ENCODE measurements around the gene COL5A2. TPM values are rescaled to one million over a fixed set of nuclear protein-coding genes. Genes with fewer than 3 reads are reported as not detected.

Gene COL5A2
- total RNA-seq, 2 experiments from 2014 or later, result 0.32 to 0.50 TPM

DNA sequence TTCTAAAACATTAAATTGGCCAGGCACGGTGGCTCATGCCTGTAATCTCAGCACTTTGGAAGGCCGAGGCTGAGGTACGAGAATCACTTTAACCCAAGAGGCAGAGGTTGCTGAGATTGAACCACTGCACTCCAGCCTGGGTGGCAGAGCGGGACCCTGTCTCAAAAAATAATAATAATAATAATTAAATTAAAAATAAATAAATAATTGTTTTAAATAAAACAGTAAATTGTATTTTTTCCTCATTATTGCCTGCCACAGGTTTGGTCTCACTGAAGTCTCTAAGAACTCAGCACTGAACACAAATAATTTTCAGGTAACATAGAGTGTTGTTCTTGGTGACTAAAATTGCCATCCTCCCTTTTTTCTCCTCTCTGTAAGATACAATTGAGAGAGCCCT, 19.8 kb downstream of the COL5A2 start:
- Mint-ChIP-seq H3K4me1 (no peaks in the 10 kb centered on the region), H3K36me3 (ENCODE audit: low read depth) (no peaks in the 10 kb centered on the region), H3K27me3 (no peaks in the 10 kb centered on the region), H3K4me3 (no peak overlapping the region), H3K27ac (no peak overlapping the region), H3K9me3 (ENCODE audit: low read depth) (no peaks in the 10 kb centered on the region)
- ChIA-PET POLR2A (no interaction called here), CTCF (no interaction called here)
- DNase-seq (no peak), ATAC-seq (no peak)
- intact Hi-C loops (cut with DNase I, micrococcal nuclease), result no loop called here

DNA sequence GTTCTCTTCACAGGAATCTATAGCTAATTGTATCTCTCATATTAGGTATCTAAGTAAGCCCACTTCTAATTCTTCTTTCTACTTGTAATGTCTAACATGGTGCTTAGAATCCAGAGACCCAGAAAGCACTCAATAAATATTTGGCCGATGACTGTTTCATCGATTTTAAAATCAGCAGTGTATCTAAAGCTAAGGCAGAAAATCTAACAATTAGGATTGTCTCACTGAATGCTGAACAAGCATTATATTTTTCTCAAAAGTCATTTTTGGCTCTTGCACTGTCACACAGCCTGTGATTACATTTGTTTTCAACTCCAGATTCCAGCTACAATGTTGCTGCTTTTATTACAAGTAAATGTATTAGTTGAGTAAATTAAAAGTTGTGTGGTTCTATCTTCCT, 20.3 kb downstream of the COL5A2 start:
- no peaks in the 10 kb centered on the region for H3K4me1 Mint-ChIP-seq
- no peak overlapping the region for H3K4me3 Mint-ChIP-seq
- intact Hi-C loops (cut with DNase I, micrococcal nuclease), result no loop called here
- no peak overlapping the region for H3K27ac Mint-ChIP-seq
- no peaks in the 10 kb centered on the region for H3K36me3 Mint-ChIP-seq (ENCODE audit: low read depth)
- DNase-seq (no peak), ATAC-seq (no peak)
- H3K9me3 Mint-ChIP-seq (ENCODE audit: low read depth), result no peaks in the 10 kb centered on the region
- no peaks in the 10 kb centered on the region for H3K27me3 Mint-ChIP-seq
- CTCF ChIA-PET, result no interaction called here
- POLR2A ChIA-PET, result no interaction called here

DNA sequence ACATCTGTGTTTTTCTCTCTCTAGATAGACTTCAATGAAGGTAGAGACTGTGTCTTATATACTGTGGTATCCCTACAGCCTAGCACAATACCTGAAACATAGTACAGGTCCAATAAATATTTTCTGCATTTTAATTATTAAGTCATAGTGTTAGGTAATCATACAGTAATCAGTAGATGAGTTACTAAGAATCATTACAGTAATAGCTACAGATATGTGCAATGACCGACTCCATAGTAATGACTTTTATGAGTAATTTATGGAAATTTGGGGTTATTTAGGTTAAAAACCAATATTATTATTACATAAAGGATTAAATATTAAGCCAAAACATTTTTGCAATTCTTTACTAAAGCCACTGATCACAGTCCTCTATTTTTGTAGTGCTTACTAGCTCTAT, 21.6 kb downstream of the COL5A2 start:
- ChIA-PET CTCF (no interaction called here), POLR2A (no interaction called here)
- DNase-seq (no peak), ATAC-seq (no peak)
- no peaks in the 10 kb centered on the region for H3K27me3 Mint-ChIP-seq
- H3K9me3 Mint-ChIP-seq (ENCODE audit: low read depth), result no peaks in the 10 kb centered on the region
- H3K4me3 Mint-ChIP-seq, result no peak overlapping the region
- no peaks in the 10 kb centered on the region for H3K36me3 Mint-ChIP-seq (ENCODE audit: low read depth)
- no peak overlapping the region for H3K27ac Mint-ChIP-seq
- no peaks in the 10 kb centered on the region for H3K4me1 Mint-ChIP-seq
- intact Hi-C loops (cut with DNase I, micrococcal nuclease), result no loop called here

DNA sequence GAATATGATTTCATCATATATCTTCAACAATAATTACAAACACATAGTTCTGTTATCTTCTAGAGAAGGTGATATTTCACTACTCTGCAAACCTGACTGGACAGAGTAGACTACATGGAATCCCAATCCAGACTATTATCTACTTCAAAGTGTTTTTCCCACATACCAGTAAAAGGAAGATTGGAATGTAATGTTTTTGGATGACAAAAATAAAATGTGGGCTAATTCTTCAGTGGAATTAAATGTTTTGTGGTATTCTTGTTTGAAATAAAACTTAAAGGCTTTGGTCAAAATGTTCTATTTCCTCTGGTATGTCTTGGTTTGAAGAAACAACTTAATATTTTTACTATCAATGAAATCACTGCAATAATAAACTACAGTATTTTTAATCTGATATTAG, 22.1 kb downstream of the COL5A2 start:
- DNase-seq, result no peak
- Mint-ChIP-seq H3K27me3 (no peaks in the 10 kb centered on the region), H3K36me3 (ENCODE audit: low read depth) (no peaks in the 10 kb centered on the region), H3K4me1 (no peaks in the 10 kb centered on the region), H3K9me3 (ENCODE audit: low read depth) (no peaks in the 10 kb centered on the region), H3K27ac (no peak overlapping the region), H3K4me3 (no peak overlapping the region)
- no peak for ATAC-seq
- ChIA-PET POLR2A (no interaction called here), CTCF (interaction anchor here (1.0 kb wide), 1 partner anchor 14 kb away, joined by 4 read pairs; no protein-coding TSS in a partner anchor)
- intact Hi-C loops (cut with DNase I, micrococcal nuclease), result no loop called here

DNA sequence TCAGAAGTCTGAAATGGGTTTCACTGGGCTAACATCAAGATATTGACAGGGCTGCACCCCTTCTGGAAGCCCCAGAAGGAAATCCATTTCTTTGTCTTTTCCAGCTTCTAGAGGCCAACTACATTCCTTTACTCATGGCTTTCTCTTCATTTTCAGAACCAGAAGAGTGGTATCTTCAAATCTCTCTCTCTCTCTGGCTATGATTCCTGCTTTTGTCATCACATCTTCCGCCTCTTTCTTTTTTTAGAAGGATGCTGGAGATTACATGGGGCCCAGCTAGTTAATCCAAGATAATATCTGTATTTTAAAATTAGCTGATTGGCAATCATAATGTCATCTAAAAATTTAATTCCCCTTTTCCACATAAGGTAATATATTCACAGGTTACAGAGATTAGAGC, 23.8 kb downstream of the COL5A2 start:
- H3K36me3 Mint-ChIP-seq (ENCODE audit: low read depth), result no peaks in the 10 kb centered on the region
- ATAC-seq, result no peak
- intact Hi-C loops (cut with DNase I, micrococcal nuclease), result no loop called here
- no peaks in the 10 kb centered on the region for H3K9me3 Mint-ChIP-seq (ENCODE audit: low read depth)
- no peaks in the 10 kb centered on the region for H3K4me1 Mint-ChIP-seq
- ChIA-PET POLR2A (no interaction called here), CTCF (interaction anchor here (0.6 to 1.2 kb wide), 2 partner anchors 8 to 47 kb away, joined by 3 read pairs; no protein-coding TSS in a partner anchor)
- H3K4me3 Mint-ChIP-seq, result no peak overlapping the region
- no peak overlapping the region for H3K27ac Mint-ChIP-seq
- DNase-seq, result no peak
- H3K27me3 Mint-ChIP-seq, result no peaks in the 10 kb centered on the region

DNA sequence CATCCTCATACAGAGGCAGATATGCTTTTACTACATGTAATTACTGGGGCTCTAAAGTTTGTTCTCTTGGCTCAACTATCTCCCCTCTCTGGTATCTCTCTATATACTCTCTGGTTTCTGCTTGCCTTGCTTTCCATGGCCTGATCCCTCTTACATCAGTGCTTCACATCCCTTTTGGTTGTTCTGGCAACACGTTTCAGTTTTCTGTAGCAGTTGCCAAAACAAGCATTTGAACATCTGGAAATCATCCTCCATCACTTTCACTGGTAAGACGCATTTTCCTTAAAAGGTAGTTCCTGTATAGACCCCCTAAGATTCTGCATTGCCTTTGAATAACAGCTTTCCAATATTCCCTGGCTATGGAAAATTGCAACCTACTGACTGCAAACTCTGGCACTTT, 25.9 kb downstream of the COL5A2 start:
- ChIA-PET CTCF (interaction anchor here (1.2 to 1.7 kb wide), 2 partner anchors 10 to 60 kb away, joined by 3 to 6 read pairs; no protein-coding TSS in a partner anchor), POLR2A (no interaction called here)
- no peaks in the 10 kb centered on the region for H3K27me3 Mint-ChIP-seq
- intact Hi-C loops (cut with DNase I, micrococcal nuclease), result no loop called here
- H3K36me3 Mint-ChIP-seq (ENCODE audit: low read depth), result no peaks in the 10 kb centered on the region
- no peak for DNase-seq
- no peak overlapping the region for H3K27ac Mint-ChIP-seq
- no peaks in the 10 kb centered on the region for H3K4me1 Mint-ChIP-seq
- no peak for ATAC-seq
- H3K4me3 Mint-ChIP-seq, result no peak overlapping the region
- no peaks in the 10 kb centered on the region for H3K9me3 Mint-ChIP-seq (ENCODE audit: low read depth)

DNA sequence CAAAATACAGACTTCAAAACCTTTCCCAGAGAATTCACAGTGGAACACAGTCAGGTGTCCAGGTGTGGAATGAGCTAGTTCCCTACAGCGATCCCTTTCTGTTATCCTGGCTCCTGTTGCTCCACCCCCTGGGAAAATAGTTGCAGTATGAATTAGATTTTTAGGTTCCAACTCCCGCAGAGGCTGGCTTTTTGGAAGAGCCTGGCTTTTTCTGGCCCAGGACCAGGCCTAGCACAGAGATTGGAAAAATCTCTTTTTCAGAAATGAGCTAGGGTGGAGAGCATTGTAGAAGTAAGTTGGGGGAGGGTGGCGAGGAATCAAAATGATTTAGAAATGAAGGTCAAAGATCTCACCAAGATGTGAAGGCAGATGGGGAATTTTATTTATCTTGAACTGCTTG, 27.1 kb downstream of the COL5A2 start:
- no peaks in the 10 kb centered on the region for H3K4me1 Mint-ChIP-seq
- CTCF ChIA-PET, result interaction anchor here (0.5 to 1.2 kb wide), 3 partner anchors 9 to 179 kb away, joined by 3 to 8 read pairs (median 3); no protein-coding TSS in a partner anchor
- DNase-seq, result no peak
- H3K4me3 Mint-ChIP-seq, result no peak overlapping the region
- no peaks in the 10 kb centered on the region for H3K27me3 Mint-ChIP-seq
- intact Hi-C loops (cut with DNase I, micrococcal nuclease), result no loop called here
- ATAC-seq, result no peak
- no peaks in the 10 kb centered on the region for H3K36me3 Mint-ChIP-seq (ENCODE audit: low read depth)
- no peaks in the 10 kb centered on the region for H3K9me3 Mint-ChIP-seq (ENCODE audit: low read depth)
- POLR2A ChIA-PET, result no interaction called here
- H3K27ac Mint-ChIP-seq, result no peak overlapping the region

DNA sequence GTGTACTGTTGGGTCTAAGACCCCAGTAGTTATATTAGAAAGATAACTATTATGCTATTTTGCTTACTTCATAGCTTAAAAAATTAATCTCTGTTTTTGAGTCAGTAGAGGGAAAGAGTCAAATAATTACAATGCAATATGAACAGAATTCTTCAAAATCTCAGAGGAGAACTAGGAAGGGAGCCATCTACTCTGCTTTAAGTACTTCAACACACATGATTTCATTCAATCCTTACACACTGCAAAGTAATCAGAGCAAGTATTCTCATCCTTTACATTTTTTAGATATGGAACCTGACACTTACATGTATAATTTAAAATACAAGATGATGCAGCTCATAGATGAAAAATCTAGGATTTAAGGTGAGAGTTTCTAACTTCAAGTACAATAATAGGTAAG, 27.7 kb downstream of the COL5A2 start:
- H3K9me3 Mint-ChIP-seq (ENCODE audit: low read depth), result no peaks in the 10 kb centered on the region
- H3K4me3 Mint-ChIP-seq, result no peak overlapping the region
- no peak for ATAC-seq
- H3K27me3 Mint-ChIP-seq, result no peaks in the 10 kb centered on the region
- H3K27ac Mint-ChIP-seq, result no peak overlapping the region
- no peaks in the 10 kb centered on the region for H3K36me3 Mint-ChIP-seq (ENCODE audit: low read depth)
- H3K4me1 Mint-ChIP-seq, result no peaks in the 10 kb centered on the region
- intact Hi-C loops (cut with DNase I, micrococcal nuclease), result no loop called here
- ChIA-PET POLR2A (no interaction called here), CTCF (interaction anchor here (1.0 to 1.4 kb wide), 2 partner anchors 8 to 12 kb away, joined by 4 to 8 read pairs; no protein-coding TSS in a partner anchor)
- DNase-seq, result no peak

DNA sequence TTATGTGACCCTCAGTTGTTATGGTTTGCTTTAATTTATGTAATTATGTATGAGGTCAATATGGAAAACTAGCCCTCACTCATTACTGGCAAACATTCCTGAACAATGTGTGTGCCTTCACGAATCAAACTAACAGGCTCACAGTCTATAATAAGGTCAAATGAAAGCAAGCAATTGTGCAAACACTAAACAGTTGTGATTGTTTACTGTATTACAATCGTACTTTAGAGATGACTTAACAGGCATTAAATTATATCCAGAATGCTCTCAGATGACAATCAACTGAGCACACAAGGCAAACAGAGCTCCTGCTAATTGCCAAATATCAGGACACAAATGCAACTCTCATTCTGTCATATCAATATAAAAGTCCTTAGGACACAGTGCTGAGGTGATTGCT, 29.5 kb downstream of the COL5A2 start:
- intact Hi-C loops (cut with DNase I, micrococcal nuclease), result no loop called here
- ChIA-PET CTCF (interaction anchor here (0.7 to 1.3 kb wide), 2 partner anchors 259 to 262 kb away, joined by 3 to 4 read pairs; no protein-coding TSS in a partner anchor), POLR2A (no interaction called here)
- Mint-ChIP-seq H3K4me1 (no peaks in the 10 kb centered on the region), H3K36me3 (ENCODE audit: low read depth) (no peaks in the 10 kb centered on the region), H3K9me3 (ENCODE audit: low read depth) (no peaks in the 10 kb centered on the region), H3K4me3 (no peak overlapping the region), H3K27ac (no peak overlapping the region), H3K27me3 (no peaks in the 10 kb centered on the region)
- DNase-seq (no peak), ATAC-seq (no peak)

DNA sequence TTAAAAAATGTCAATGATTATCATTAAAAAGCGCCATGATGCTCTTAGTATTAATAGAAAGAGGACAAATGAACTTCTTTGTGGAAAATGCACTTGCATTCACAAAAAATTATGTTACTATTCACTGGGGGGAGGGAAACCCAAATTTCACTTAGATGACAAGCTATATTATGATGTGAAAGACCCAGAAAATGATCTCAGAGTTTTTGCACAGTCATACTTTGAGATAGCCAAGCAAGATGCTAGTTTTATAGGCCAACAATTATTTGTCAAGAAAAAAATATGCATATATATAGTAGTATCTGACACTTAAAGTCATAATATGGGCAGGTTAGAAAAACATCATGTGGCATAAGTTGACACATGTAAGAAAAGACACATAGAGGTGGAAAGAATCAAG, 31.6 kb downstream of the COL5A2 start:
- ATAC-seq (no peak), DNase-seq (no peak)
- H3K27me3 Mint-ChIP-seq, result no peaks in the 10 kb centered on the region
- H3K9me3 Mint-ChIP-seq (ENCODE audit: low read depth), result no peaks in the 10 kb centered on the region
- POLR2A ChIA-PET, result no interaction called here
- no peak overlapping the region for H3K27ac Mint-ChIP-seq
- no peak overlapping the region for H3K4me3 Mint-ChIP-seq
- no peaks in the 10 kb centered on the region for H3K36me3 Mint-ChIP-seq (ENCODE audit: low read depth)
- intact Hi-C loops (cut with DNase I, micrococcal nuclease), result no loop called here
- H3K4me1 Mint-ChIP-seq, result no peaks in the 10 kb centered on the region
- CTCF ChIA-PET, result no interaction called here

DNA sequence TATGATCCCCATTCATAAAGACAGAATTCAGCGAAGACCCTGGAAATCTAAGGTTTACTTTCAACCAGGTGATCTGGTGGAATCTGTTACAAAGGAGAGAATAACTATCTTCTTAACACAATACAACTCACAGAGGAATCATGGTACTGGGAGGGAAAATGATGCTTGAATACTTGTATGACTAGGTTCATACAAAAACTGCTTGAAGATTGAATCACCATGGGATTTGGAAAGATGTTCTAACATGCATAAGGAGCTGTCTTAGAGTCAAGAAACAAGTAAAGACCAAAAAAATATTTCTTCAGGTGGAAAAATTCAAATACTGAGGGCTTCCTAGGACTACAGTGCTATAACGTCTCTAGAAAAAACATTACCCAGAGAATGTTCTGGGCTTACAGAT, 32.2 kb downstream of the COL5A2 start:
- Mint-ChIP-seq H3K27me3 (no peaks in the 10 kb centered on the region), H3K4me3 (no peak overlapping the region), H3K36me3 (ENCODE audit: low read depth) (no peaks in the 10 kb centered on the region), H3K27ac (no peak overlapping the region), H3K9me3 (ENCODE audit: low read depth) (no peaks in the 10 kb centered on the region), H3K4me1 (no peaks in the 10 kb centered on the region)
- CTCF ChIA-PET, result no interaction called here
- DNase-seq (no peak), ATAC-seq (no peak)
- POLR2A ChIA-PET, result no interaction called here
- intact Hi-C loops (cut with DNase I, micrococcal nuclease), result no loop called here

DNA sequence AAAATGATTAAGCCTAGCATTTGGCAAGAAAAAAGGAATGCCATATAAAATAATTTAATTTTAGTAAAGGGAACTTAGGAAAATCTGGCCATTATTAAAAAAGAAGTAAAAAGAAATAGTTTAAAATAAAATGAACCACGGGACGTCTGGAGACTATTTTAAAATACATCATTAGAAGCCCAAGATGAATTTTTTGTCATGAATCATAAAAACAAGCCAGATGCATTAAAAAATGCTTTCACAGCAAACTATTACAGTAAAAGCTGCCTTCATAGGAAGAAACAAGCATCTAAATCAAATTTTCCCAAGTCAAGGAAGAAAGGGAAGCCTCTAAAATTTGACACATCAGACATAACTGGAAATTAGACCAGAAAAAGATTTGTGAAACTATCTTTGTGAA, 33.0 kb downstream of the COL5A2 start:
- ChIA-PET CTCF (no interaction called here), POLR2A (no interaction called here)

DNA sequence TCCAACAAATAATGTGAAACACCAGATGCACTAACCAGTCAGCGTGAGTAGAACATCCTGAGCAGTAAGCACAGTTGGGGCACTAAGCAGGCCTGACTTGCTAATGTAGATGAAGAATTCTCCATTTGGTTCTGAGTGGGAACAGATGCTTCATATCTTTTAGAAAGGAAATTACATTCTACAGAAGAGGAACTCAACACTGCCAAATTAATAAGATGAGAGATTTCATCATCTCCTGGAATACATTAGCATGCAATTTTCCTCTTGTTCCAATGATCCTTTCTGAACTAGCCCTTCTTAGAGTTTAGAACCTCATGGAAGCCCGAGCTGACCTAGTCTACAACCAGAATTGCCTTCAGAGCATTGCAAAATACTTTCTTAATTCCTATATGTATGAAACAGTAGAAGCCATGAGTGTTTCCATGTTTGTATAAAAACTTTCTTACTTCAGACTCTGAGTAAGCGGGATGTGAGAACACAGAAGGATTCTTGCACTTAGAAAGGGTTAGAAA, 34.8 kb downstream of the COL5A2 start:
- H3K9me3 Mint-ChIP-seq (ENCODE audit: low read depth), result no peaks in the 10 kb centered on the region
- no peak overlapping the region for H3K4me3 Mint-ChIP-seq
- CTCF ChIA-PET, result interaction anchor here (1.1 to 2.4 kb wide), 4 partner anchors 10 to 262 kb away, joined by 3 to 11 read pairs (median 3); no protein-coding TSS in a partner anchor
- POLR2A ChIA-PET, result no interaction called here
- no peaks in the 10 kb centered on the region for H3K4me1 Mint-ChIP-seq
- intact Hi-C loops (cut with DNase I, micrococcal nuclease), result no loop called here
- no peak overlapping the region for H3K27ac Mint-ChIP-seq
- ATAC-seq (no peak), DNase-seq (no peak)
- H3K27me3 Mint-ChIP-seq, result no peaks in the 10 kb centered on the region
- no peaks in the 10 kb centered on the region for H3K36me3 Mint-ChIP-seq (ENCODE audit: low read depth)

More for the DNA sequence above, 33.0 kb downstream of the COL5A2 start:
- Mint-ChIP-seq H3K36me3 (ENCODE audit: low read depth) (no peaks in the 10 kb centered on the region), H3K27me3 (no peaks in the 10 kb centered on the region), H3K27ac (no peak overlapping the region), H3K4me1 (no peaks in the 10 kb centered on the region), H3K4me3 (no peak overlapping the region), H3K9me3 (ENCODE audit: low read depth) (no peaks in the 10 kb centered on the region)
- no peak for DNase-seq
- ATAC-seq, result no peak
- intact Hi-C loops (cut with DNase I, micrococcal nuclease), result no loop called here

All from activated CD4-positive, alpha-beta T cell treated with anti-CD3 and anti-CD28 coated beads for 36 hours (primary cell).